CD4-positive, alpha-beta T cell treated with Interleukin-2 at 100 ng/mL for 4 hours (primary cell): ENCODE measurements around the gene TP53I11.
A peak's percentile ranks its signal among the peaks of the same experiment; 100 is the strongest.

Source experiments
- DNase-seq: peaks from one replicate; pipeline ENCODE4 v3.0.0-alpha.2; 2020; ENCODE audit warnings: low spot score

TP53I11 gene

DNA sequence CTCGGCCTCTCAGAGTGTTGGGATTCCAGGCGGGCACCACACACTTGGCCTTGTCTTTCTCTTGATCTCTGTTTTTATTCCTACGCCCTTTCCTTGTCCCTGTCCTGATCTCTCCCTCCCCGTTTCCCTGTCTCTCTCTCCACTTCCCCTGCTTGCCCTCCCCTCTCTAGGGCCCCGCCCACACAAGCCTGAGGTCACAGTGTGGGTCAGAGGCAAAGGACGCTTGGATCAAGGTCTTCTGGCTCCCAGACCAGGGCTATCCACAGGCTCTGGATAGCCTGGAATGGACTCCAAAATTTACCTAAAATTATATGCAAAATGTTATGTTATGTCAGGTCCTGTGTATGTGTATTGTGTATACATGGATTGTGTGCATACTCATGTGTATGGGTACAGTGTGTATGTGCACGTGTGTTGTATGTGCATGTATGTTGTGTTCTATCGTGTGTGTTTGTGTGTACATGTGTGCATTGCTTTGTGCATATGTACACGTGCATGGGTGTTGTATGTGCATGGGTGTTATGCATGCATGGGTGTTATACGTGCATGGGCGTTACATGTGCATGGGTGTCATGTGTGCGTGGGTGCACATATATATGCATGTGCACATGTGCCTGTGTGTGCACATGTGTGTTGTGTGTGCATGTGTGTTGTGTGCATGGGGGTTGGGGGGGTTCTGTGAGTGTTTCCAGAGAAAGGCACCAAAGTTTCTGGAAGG lies 38.3 kb downstream of the TP53I11 start:
- no peak for DNase-seq

DNA sequence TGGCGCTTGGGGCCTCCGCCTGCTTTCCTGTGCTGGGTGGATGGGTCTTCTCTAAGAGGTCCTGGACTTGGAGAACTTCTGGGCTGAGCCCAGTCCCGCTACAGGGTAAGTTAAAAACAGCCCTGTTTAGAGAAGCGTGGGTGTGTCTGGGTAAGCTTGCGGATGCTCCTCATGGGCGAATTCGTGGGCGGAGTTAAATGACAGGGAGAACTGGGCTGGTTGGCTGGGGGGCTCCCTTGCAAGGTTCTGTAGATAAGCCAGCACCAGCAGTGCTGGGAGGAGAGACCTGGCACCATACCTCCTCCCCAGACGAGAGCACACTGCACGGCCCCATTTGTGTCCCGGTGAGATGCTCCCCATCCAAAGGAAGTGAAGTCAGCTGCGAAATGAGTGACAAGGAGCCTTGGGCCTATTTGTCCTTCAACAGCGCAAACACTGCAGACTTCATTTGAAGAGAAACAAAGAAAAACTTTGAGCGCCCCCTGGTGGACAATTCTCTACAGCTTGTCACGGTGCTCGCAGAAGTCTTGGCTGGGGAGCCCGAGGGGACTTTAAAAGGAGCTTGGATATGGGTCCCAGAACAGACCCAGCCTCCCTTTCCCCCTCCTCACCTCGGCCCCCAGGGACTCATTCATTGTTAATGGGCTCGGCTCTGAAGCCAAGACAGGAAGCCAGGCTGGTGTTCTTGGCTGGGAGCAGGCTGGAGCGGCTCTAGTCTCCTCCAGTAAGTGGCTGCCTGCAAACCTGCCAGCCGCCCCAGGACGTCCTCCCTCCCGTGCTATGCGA lies 39.5 kb downstream of the TP53I11 start:
- peak; percentile 85 for DNase-seq

DNA sequence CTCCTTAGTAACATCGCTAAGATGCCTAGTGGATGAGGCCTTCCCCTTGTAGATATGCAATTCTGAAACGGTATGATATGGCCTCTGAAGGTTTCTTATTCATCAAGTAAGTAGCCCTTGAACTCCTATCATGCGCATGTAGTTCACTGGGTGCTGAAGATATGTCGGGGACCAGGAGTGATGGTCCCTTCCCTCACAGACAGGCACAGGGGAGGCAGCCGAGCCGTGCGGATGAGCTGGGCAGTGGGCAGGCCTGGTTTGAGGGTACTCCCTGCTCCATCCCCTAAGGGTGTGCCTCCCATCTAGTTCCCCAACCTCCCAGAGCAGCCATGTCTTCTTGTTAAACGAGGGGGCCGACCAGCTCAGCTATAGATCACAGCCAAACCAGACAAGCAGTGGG lies 40.1 kb downstream of the TP53I11 start:
- DNase-seq = no peak

GRCh38 chr11:44909557-44909956 lies 41.1 kb downstream of the TP53I11 start:
- DNase-seq = no peak

DNA sequence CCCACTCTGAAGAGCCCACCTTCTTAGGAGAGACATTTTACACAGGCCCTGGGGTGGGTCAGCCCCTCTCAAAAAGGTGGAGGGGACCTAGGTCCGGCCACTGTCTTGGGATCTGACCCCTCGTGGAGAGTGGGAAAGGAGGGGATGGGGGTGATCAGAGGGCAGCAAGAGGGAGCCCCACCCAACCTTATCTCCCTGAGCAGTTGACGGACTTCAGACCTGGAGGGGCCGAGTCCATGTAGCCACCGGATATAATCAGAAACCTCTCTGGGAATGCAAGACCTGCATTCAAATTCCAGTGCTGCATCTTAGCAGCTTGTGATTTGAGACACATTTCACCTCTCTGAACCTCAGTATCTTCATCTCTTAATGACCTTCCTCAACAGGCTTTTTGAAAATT lies 44.0 kb downstream of the TP53I11 start:
- DNase-seq = no peak

GRCh38 chr11:44905131-44905866 lies 45.4 kb downstream of the TP53I11 start:
- no peak for DNase-seq

DNA sequence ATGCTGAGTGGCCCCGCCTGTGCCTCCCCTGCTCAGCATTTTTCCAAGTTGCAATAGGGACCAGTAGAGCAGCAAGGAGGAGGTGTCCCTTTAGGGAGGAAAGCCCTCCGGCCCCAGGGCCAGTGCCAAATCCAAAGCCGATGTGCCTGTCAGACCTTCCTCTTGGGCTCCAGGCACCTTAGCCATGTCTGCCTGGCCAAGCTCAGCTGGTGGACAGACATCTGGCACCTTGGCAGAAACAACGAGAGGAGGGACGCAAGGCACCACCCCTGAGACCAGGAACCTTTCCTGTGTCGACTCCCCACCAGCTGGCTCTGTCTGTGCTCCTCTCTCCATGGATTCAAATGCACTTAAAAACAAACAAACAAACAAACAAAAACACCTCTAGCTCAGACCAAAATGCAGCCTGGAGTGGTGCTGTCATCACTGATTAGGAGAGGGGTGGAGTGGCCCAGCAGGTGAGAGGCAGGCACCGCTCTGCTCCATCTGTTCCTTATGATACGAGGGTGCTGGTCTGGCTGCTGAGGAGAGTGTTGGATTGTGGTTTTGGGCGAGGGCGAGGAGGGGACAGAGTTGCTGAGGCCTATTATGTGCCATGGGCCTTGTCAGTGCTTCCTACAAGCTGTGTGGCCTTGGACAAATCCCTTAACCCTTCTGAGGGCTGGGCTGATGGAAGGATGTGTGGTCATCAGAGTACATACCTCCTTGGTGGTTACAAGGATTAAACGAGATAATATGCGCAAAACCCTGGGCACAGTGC lies 46.2 kb downstream of the TP53I11 start:
- DNase-seq = no peak

DNA sequence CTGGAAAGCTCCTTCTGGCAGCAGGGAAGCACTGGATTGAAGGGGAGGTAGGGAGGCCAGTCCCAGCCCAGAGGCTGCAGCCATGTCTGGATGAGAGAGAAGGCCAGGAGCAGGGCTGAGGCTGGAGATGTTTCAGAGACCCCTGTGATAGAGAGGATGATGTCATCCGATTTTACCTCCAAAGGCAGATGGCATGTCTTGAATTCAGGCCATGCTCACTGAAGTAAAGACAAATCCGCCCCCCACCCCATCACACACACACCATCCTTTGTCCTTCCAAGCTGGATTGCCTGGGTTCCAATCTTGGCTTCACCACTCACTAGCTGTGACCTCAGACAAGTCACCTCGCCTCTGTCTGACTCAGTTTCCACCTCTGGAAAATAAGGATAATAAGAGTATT lies 47.2 kb downstream of the TP53I11 start:
- no peak for DNase-seq

DNA sequence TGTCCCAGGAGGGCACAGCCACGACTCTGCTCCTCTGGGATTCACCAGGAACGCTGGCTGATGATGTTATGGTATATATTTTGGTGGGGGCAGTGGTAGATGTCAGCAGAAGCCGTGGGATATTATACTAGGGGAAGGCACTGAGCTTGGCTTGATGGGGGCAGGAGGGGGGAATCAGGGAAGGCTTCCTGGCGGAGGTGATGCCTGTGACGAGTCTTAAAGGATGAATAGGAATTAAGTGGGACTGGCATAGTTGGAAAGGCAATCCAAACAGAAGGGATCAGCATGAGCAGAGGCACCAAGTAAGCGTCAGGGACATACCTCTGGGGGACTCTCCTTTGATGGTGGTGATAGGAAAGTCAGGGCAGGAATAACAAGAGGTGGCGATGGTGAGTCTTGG lies 47.6 kb downstream of the TP53I11 start:
- no peak for DNase-seq

GRCh38 chr11:44901786-44902185 lies 48.9 kb downstream of the TP53I11 start:
- no peak for DNase-seq

- DNase-seq = no peak
Observed at GRCh38 chr11:44901120-44901633, 49.5 kb downstream of the TP53I11 start.

DNA sequence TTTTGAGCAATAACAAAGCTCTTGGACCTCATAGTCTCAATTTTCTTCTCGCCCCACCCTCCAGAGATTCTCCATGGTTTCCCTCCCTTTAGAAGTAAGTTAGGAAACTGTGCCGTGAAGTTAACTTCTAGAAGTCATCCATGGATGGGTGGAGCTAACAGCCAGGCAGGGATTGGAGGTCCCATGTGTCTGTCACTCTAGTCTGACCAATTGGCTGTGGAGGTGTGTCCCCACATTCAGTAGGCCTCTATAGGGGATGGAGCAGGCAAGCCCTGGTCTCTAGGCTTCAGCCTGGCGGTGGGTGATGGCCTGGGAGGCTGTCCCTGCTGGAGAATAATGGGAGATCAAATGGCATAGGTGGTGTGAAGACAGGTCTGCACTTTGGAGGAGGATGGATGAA lies 50.7 kb downstream of the TP53I11 start:
- peak; percentile 13 for DNase-seq

GRCh38 chr11:44893846-44894617 lies 56.7 kb downstream of the TP53I11 start:
- DNase-seq = peak; percentile 49

GRCh38 chr11:44893308-44893822 lies 57.3 kb downstream of the TP53I11 start:
- no peak for DNase-seq

DNA sequence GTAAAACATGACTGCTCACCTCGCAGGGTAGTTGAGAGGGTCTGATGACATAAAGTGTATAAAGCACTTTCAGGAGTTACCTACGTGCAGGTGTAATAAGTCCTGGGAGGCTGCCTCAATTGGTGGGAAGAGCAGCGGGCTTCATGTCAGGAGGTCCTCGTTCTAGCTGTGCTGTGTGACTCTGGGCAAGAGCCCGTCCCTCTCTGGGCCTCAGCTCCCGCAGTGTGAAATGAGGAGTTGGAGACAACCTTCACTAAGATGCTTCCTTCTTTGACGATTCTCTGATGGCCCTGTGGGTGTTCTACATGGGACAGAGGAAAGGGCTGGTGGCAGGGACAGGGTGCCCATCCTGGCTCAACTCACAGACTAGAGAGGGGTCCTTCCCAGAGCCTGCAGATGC lies 57.8 kb downstream of the TP53I11 start:
- DNase-seq = no peak

DNA sequence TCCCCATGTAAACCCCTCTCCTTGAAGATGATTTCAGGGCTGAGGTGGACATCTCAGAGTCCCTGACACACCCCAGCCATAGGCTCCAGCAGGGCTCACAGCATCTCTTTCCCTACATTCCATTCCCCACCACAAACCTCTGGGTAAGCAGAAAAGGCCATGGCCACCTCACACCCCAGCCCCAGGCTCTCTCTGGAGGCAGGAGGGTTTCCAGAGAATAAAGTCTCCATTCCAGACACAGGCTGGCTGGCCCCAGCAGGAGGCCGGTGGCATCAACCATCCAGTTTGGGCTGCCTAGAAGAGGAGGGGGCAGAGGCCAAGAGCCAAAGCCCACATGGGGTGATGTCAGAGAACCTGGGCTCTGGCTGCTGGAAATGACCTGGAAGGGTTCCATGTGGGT lies 61.4 kb downstream of the TP53I11 start:
- DNase-seq = no peak

GRCh38 chr11:44887636-44888035 lies 63.0 kb downstream of the TP53I11 start:
- DNase-seq = no peak

- no peak for DNase-seq
Observed at GRCh38 chr11:44886790-44887140, 63.9 kb downstream of the TP53I11 start.

GRCh38 chr11:44885919-44886789 lies 64.5 kb downstream of the TP53I11 start:
- DNase-seq = no peak
